GOT3 (cell line): ENCODE results near the gene ABTB1.
"Not testable (repeated sequence)": the region's sequence is repeated elsewhere in the genome, so short reads cannot be mapped to it uniquely, and the experiment has no call there.

Experiments
- DNase-seq: peaks from one replicate; lab custom pipeline; 2025; ENCODE audit warnings: mixed read lengths; lab: John Stamatoyannopoulos, UW

ABTB1 gene

DNA sequence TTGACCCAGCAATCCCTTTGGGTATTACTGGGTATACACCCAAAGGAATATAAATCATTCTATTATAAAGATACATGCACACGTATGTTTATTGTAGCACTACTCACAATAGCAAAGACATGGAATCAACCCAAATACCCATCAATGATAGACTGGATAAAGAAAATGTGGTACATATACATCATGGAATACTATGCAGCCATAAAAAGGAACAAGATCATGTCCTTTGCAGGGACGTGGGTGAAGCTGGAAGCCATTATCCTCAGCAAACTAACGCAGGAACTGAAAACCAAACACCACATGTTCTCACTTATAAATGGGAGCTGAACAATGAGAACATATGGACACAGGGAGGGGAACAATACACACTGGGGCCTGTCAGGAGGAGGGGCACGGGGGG, 32.1 kb downstream of the ABTB1 start:
- DNase-seq, result not testable (repeated sequence)

DNA sequence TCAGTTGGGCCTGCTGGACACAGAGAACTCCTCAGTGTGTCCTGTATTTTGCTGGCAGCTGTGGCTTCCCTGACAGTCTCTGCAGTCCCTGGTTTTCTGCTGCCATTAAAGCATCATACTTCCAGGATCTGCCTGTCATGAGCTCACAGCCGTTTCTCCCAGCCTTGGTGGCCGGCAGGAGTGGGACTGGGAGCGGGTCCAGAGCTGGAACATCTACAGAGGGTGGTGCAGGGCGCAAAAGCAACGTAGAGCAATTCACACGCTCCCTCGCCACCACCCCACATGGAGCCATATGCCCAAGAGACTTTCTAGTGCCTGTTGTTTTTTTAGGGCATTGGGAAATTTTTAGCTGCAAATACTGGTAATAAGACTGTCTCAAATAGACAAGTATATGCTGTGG, 33.6 kb downstream of the ABTB1 start:
- no peak for DNase-seq

DNA sequence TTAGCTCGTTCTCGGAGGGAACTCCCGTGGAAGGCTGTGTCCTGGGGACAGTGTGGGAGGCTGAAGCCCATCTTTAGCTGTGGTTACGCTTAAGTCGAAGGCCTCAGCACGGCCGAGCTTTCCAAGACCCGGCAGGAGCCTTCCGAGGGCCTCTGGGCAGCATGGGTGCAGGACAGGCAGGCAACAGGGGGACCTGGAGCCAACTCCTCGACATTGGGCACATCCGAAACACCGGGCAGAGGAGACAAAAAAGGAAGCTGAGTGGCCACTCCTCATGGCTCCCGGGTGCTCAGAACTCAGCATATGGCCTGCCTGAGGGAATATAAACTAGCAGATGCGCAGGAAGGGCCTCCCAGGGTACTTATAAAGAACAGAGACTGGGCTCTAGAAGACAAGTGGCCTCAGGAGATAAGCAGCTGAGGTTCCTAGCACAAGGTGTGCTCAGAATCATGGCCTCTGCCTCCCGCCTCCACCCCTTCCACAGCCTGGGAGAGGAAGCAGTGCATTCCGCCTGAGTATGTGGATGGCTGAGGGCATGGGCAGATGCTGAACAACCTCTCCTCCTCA, 34.1 kb downstream of the ABTB1 start:
- DNase-seq, result no peak

DNA sequence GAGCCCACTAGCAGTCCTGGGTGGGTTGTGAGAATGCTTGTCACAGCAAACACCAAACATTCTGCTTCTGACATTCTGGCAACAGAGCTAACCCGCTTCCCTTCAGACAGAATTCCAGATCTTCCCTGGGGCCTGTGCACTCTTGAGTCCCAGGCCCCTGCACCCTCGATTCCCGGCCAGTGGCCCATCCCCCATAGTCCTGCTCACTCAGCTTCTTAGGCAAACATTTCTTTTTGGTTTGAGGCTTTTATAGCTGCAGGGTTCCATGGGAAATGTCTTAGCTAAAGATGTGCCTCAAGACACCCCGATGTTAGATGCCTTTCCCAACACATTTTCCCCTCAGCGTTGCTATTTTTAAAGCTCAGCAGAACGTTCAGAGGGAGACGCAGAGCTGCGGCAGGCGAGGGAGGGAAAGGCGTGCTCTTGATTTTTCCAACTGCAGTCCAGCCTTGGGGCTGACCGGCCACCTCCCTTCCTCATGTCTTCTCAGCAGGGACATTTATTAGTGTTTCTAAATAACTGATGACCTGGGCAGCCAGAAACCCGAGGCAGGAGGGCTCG, 35.2 kb downstream of the ABTB1 start:
- DNase-seq, result no peak

DNA sequence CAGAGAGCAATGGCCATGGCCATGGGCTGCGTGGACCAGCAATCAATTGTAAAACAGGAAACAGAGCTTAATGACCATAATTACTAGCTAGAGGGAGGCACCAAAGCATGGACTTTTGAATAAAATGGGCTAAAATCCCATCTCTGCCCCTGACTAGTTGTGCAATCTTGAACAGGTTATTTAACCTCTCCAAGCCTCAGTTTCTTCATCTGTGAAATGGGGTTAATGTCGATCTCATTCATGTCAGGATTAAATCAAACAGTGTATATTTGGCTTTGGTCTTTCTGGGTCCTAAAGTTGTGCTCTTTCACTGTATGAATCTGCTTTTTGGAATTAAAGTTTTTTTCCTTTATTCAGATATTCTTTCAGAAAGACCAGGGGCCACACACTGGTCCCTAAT, 36.1 kb downstream of the ABTB1 start:
- no peak for DNase-seq

DNA sequence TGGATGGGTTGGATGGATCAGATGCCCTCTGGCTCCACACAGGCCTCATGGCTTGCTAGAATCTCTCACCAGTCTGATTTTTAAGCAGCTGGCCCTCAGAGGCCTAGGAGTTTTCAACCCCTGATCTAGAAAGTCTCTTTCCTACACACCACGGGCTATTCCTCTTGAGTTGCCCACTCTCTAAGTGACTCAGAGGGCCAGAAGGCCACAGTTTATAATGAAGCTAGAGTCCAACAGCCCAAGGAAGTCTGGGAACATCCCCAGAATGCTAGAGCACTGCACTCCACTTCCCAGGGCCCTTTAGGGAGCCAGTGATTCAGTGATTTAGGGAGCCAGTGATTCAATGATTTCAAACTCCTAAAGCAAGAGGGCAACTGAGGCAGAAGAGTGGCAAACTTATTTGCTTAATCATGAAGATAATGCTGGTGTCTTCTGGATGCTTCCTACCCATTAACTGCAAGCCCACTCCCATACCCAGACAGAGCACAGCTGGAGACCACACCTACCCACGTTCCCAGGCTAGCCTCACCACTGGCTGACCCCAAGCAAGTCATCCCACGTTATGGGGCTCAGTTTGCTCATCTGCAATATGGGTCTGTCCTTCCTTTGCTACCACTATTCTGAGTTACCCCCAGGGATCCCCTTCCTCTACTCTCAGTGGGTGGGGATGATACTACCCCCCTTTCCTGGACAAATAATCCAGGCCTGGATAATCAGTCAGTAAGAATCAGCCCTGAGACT, 36.7 kb downstream of the ABTB1 start:
- DNase-seq, result no peak

DNA sequence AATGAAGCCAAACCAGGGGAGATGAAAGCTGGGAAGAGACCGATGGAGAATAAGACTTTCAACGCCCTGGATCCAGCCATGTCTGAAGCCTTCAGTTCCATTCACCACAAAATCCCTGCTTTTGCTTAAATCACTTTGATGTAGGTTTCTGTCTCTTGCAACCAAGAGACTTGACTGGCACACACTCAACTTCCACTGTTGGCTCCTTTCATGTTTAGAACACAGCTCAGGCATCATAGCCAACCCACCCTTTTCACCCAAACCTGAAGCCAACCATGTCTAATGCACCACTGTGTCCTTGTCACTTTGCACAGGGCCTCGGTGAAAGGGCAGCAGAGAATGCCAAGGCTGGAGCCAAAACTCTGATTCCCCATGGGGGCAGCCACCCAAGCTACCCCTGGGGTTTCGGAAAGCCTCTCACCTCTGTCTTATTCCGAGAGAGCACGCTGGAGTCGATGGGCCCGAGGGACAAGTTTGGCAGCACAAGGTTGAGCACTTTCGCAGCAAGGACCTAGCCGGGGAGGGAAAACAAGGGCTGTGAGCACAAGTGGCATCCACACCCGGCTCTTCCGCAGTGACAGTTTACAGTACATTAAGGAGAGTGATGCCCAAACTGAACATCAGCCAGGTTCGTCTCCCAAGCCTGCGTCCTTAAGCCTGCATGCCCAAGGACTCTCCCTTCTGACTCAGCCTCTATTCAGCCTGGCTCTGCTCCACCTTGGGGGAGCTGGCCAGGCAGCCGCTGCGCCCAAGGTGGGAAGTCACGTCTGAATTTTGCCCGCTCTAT, 37.6 kb downstream of the ABTB1 start:
- no peak for DNase-seq

DNA sequence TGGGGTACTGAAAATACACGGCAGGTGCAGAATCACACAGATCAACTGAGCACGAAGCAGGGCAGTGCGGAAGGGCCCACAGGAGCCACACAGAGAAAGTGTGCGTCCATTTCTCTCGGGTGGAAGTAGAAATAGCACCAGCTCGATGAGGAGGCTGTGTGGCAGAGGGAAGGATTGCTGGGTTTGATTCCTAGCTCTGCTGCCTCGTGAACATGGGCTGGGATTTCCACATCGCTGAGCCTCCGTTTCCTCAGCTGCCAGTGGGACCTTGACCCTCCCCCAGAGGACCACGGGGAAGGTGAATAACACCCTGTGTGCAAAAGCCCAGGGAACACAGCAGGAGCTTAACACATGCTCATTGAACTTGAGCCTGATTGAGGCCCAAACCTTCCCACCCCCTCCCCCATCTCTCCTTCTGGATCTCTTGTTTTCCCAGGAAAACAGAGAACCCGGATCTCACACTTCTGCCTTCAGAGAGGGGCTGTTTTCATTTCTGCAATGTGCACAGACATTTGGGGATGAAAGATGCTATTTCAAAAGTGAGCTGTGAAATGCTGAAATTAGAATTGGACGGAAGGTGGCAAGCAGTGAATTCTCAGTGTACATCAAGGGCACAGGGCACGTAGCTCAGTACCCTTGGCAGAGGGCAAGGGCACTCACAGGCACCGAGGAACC, 38.4 kb downstream of the ABTB1 start:
- DNase-seq, result no peak

DNA sequence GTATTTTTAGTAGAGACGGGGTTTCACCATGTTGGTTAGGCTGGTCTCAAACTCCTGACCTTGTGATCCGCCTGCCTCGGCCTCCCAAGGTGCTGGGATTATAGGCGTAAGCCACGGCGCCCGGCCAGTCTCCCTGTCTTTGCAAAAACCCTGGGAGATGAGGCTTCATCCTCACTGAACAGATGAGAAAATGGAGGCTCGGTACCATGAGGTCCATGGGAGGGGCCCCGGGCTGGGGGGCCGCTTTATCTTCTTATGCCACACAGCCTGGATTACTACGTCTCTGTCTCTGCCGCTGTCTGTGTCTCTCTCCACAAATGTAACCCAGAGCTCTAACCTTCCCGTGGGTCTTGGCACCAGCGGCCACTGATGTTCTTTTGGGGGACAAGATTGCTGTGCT, 39.1 kb downstream of the ABTB1 start:
- DNase-seq, result no peak

DNA sequence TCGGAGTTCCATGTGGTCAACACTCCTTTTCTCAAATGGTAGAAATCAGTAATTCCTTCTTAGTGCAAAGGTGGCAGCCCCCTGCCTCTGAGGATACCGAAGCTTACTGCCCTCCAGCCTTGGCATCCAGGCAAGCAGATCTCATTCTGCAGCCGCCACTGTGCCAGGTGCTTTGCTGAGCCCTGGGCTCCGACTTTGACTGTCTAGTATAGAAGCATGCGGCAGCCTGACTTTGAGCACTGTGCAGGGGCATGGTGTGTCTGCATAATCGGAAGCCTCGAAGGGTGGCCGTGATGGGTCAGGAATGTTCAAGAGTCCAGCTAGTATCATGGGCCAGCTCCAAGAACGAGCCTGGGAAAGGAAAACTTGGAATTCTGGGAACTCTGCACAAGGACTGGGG, 39.7 kb downstream of the ABTB1 start:
- no peak for DNase-seq

DNA sequence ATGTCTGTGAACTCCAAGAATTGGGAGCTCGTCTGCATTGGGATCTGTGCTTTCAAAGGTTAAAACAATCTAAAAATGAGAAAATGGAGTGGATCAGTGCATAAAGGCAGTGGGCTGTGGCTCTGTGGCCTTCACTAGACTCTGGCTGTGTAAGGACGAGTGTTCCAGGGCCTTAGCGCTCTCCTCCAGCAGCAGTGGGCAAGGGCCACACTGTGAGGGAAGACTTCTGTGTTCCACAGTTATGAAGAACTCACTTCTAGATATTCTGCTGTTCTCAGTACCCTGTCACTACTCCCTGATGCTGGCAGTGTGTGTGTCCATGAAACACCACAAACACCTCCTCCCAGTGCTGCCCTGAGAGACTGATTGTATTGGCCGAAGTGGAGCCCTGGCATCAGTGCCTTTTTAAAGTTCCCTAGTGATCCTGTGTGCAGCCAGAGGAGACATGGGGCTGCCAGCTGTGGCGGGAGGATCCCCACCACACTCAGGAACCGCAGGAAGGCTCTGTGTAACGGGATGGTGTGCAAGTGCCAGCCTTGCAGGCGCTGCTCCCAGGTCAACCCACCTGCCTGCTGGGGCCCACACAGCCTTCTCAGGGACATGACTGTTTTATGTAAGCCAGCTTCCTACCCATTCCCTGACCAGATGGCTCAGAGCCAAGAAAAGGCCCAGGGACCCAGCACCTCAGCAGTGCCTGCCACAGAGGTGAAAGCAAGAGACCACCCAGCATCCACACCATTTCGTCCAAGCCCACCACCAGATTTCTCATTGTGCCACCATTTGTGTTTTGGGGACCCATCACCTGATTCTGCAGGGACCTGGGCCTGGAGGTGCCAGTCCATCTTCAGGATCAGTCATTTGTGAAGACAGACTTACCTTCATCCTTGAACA, 40.4 kb downstream of the ABTB1 start:
- DNase-seq, result no peak

DNA sequence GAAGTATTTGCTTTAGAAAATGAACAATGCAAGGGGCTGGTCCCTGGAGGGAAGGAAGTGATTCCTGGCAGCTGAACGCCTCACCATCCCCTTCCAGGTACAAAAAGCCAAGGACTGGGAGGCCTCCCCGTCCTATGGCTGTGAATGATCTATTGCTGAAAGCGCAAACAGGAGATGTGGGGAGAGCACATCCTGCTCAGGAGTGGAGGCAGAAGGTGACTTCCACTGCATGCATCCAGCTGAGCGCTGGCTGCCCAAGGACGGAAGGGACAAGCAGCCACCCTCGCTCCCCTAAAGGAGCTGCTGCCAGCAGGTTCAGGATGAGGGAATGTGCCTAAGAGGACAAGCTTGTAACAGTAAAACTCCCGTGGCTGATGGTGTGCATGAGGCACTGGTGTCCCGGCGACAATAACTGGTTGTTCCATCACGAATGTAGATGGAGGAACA, 41.4 kb downstream of the ABTB1 start:
- DNase-seq, result no peak

DNA sequence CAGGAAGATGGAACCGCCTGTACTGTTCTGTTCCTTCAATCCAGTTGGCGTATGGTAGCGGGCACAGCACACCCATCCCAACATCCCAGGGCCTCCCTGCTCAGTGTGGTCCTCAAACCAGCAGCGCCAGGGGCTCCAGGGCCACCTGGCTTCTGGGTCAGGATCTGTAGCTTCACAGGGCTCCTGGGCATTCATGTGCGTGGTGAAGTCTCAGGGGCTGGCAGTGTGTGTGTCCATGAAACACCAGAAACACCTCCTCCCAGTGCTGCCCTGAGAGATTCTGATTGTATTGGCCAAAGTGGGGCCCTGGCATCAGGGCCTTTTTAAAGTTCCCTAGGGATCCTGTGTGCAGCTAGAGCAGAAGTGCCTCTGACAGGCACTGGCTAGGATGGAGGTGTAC, 42.1 kb downstream of the ABTB1 start:
- no peak for DNase-seq

DNA sequence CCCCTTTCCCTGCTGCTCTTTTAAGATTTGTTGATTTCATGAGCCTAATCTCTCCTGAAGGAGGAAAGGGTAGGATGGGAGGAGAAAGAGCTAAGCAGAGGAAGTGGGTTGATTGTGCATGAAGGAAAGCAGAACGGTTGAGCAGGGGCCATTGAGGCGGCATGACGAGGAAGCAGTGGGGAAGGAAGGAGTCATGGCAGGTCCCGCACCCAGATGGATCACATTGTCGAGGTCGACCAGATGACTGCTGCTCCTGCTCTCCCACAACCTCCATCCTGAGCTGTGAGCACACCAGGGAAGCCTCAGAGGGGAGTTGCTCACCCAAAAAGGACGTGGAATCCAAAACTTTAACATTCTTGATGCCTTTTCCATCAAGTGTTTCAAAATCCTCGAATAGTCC, 42.8 kb downstream of the ABTB1 start:
- no peak for DNase-seq

DNA sequence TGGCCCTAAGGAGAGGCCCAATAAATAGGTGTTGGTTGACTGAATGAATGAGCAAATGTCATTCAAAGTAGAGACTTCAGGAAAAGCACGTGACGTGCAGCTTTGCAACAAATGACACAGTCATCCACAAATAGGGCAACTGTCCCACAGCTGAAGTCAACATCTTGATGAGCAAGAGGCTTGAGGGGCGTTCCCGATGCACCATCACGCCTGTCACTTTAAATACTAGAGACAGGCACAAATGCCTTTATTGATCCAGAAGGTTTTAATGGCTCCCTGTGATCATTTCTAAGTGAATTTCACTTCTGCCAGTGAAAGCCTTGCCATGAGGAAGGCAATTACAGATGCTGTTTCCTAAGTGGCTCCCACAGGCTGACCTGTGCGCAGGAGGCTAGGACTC, 43.6 kb downstream of the ABTB1 start:
- DNase-seq, result no peak

DNA sequence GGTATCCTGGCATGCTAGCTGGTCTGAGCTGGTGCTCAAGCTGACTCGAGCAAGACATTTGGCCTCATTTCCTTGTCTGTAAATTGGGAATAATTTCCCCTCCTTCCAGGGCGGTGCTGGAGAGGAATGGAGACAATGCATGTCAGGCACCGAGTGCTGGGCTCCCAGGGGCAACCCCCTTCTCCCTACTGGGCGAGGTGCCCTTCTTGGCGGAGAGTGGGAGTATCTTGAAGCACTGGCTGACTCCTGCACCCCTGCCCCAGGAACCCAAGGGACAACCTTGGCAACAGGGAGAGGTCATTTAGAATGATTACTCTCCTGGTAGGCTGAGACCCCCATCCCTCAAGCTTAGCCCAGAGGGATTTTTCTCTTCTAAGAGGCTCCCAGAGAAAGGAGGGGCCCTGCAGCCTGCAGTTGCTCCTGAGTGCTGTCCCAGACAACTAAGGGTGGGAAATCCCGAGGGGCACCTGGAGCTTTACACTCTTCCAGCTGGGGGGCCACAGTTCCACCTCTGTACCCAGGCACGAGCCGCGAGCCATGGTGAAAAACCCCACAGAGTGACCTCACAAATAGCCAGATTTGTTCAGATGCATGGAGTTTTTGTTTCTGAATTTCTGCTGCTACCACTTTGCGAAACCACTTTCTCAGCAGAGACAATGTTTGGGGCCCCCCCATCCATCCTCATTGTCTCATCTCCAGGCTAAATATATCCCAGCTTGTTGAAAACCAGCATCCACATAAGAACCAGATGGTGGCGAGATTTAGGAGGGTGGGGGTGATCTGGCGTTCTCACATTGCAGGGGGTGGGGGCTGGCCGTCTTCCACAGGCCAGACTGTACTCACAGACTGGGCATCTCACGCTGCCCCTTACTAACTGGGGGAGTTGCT, 44.8 kb downstream of the ABTB1 start:
- no peak for DNase-seq

DNA sequence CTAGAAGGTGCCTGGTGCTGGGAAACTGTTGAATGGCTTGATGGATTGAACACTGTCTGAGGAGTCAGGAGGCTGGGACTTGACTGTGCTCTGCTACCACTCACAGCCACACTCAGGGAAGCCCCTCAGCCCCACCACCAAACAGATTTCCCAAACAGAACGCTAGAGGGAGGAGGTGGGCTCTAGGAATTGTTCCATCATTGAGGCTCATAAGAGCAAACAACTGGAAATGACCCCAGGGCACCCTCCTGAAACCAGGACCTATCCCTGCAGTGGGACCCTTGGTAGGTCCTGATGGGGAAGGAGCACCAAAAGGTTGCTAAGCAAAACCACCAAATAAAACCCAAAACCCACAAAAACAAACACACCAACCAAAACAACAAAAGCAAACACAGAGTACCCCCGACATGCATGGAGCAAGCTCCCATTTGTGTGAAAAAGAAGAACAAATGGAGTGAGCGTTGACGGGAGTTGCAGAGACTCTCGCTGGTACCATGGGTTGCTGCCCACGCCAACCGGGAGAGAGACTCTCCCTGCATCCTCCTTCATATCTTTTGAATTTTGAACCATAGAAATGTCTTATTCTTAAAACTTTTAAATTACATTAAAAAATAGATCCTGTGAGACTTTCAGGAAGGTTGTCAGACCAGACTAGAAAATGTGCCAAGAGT, 45.6 kb downstream of the ABTB1 start:
- DNase-seq, result no peak

DNA sequence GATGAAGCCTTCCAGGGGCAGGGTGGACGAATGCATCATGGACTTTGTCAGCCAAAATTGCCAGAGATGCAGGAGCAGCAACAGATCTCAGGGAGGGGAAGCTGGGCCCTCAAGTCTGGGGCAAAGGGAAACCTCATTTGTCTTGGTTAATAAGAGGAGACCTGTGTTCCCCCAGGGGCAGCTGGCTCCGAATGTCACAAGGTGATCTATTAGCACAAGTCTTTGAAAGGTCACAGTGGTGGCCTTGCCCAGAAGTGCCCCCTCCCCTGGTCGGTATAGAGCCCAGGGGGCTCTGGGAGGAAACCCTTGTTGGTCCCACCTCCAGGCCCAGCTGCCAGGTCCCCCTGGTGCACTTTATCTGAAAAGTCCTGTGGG, 46.2 kb downstream of the ABTB1 start:
- DNase-seq, result no peak

DNA sequence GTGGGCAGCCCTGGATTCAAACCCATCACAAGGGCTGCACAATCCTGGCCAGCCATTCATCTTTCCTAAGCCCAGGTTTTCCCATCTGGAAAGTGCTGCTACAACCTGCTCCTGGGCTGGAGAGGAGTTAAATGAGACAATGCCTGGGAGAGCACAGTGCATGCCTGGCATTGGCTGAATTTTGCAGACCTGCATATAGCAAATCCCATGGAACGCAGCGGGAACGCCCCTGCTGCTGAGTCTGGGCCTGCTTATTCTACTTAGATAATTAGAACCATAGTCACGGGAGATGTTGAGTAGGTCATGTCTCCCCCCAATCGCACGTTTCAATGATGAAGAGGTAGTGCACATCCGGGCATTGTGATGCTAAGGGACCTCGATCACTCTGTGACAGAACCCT, 46.6 kb downstream of the ABTB1 start:
- no peak for DNase-seq
